B cell (primary cell): ENCODE measurements around the gene GHR. TPM values are rescaled to one million over a fixed set of nuclear protein-coding genes. Genes with fewer than 3 reads are reported as not detected.

Experiments used
- ATAC-seq: fragments of 200-7000 bp; cut with Tn5 transposase; one replicate; pipeline ENCODE4 v1.10.0; 2021; ENCODE audit warnings: low read depth, mild to moderate bottlenecking, moderate number of reproducible peaks, moderate library complexity
- CTCF ChIA-PET: fragments of 350-600 bp; sonication (Branson Sonifier 250); formaldehyde crosslinking; loops from one replicate; lab custom pipeline; 2021; ENCODE audit warnings: antibody characterized with exemption, inconsistent platforms; lab: Charles Lee
- POLR2A ChIA-PET: fragments of 350-600 bp; sonication (Branson Sonifier 250); formaldehyde crosslinking; loops from one replicate; lab custom pipeline; 2021; ENCODE audit warnings: antibody characterized with exemption; lab: Charles Lee
- DNase-seq: peaks from one replicate; pipeline ENCODE4 v3.0.0; 2013
- H2AFZ ChIP-seq: 2 replicates; pipeline ENCODE4 v1.6.1; 2012; ENCODE audit warnings: mild to moderate bottlenecking, low read depth, low read length; ENCODE audit not compliant: insufficient read depth, poor library complexity, severe bottlenecking
- H3K27ac ChIP-seq, 2 donors: 1 replicate in 1 of 2; 2 replicates in 1 of 2; pipeline ENCODE4 v1.5.1; 2012 to 2013; ENCODE audit warnings: low read length in 2 of 2, mild to moderate bottlenecking in 2 of 2, moderate library complexity in 1 of 2
- H3K27me3 ChIP-seq, 4 experiments: fragments of 200-600 bp in 1 of 4; sonication (generic) in 1 of 4; replicated peaks in 1 of 4; 1 replicate in 2 of 4; 2 replicates in 2 of 4; pipeline versions ENCODE4 v1.6.1 to v1.7.0; 2013 to 2016; ENCODE audit warnings: low read length in 3 of 4, mild to moderate bottlenecking in 2 of 4, mixed read lengths in 1 of 4, moderate library complexity in 1 of 4; ENCODE audit not compliant: insufficient read depth in 4 of 4, control insufficient read depth in 3 of 4; ENCODE audit errors: control extremely low read depth in 1 of 4
- H3K36me3 ChIP-seq, 2 experiments: replicated peaks in 1 of 2; 1 replicate in 1 of 2; 2 replicates in 1 of 2; pipeline versions ENCODE4 v1.6.1 to v1.7.1; 2013; ENCODE audit warnings: low read length in 1 of 2; ENCODE audit not compliant: insufficient read depth in 2 of 2, control insufficient read depth in 1 of 2; ENCODE audit errors: control extremely low read depth in 1 of 2, extremely low read depth in 1 of 2
- H3K4me1 ChIP-seq, 2 donors: fragments of 200-600 bp in 1 of 2; sonication (generic) in 1 of 2; 1 replicate in 1 of 2; 2 replicates in 1 of 2; pipeline versions ENCODE4 v1.5.1 to v1.6.1; 2013 to 2017; ENCODE audit warnings: low read length in 2 of 2; ENCODE audit not compliant: control insufficient read depth in 2 of 2, insufficient read depth in 2 of 2
- H3K4me2 ChIP-seq: replicated peaks from 2 replicates; pipeline ENCODE3; 2012; ENCODE audit warnings: mild to moderate bottlenecking, low read depth, low read length; ENCODE audit not compliant: poor library complexity, severe bottlenecking
- H3K4me3 ChIP-seq, 5 experiments: fragments of 200-600 bp in 1 of 5; sonication (generic) in 1 of 5; 1 replicate in 3 of 5; 2 replicates in 2 of 5; pipeline versions ENCODE4 v1.5.1 to v1.7.0; 2011 to 2016; ENCODE audit warnings: low read length in 4 of 5, mild to moderate bottlenecking in 4 of 5, low read depth in 2 of 5, control low read depth in 1 of 5, moderate library complexity in 1 of 5; ENCODE audit not compliant: insufficient read depth in 1 of 5; ENCODE audit errors: control extremely low read depth in 1 of 5, extremely low read depth in 1 of 5
- H3K79me2 ChIP-seq: fragments of 200-600 bp; sonication (generic); one replicate; pipeline ENCODE4 v1.6.0; 2016; ENCODE audit warnings: low read length; ENCODE audit not compliant: control insufficient read depth, insufficient read depth
- H3K9ac ChIP-seq: fragments of 200-600 bp; sonication (generic); 2 replicates; pipeline ENCODE4 v1.6.1; 2017; ENCODE audit warnings: mild to moderate bottlenecking, low read length, moderate library complexity
- H3K9me3 ChIP-seq, 3 donors: one replicate each; pipeline versions ENCODE4 v1.6.1 to v1.7.1; 2013; ENCODE audit warnings: low read length in 2 of 3; ENCODE audit not compliant: control insufficient read depth in 2 of 3, insufficient read depth in 1 of 3; ENCODE audit errors: control extremely low read depth in 1 of 3
- H4K20me1 ChIP-seq: 2 replicates; pipeline ENCODE4 v1.6.0; 2012; ENCODE audit warnings: mild to moderate bottlenecking, low read length; ENCODE audit not compliant: insufficient read depth, control insufficient read depth, poor library complexity, severe bottlenecking
- H3K27ac Mint-ChIP-seq: one replicate; pipeline ENCODE4 v1.8.0; 2021; ENCODE audit warnings: mixed read lengths
- H3K27me3 Mint-ChIP-seq: one replicate; pipeline ENCODE4 v1.8.0; 2021; ENCODE audit warnings: mixed read lengths
- H3K4me1 Mint-ChIP-seq: one replicate; pipeline ENCODE4 v1.8.0; 2021; ENCODE audit warnings: mixed read lengths
- H3K4me3 Mint-ChIP-seq: one replicate; pipeline ENCODE4 v1.8.0; 2021; ENCODE audit warnings: mixed read lengths
- H3K9me3 Mint-ChIP-seq: one replicate; pipeline ENCODE4 v1.8.0; 2022; ENCODE audit warnings: mixed read lengths; ENCODE audit not compliant: insufficient read depth
- CTCF ChIP-seq: fragments of 200-600 bp; IDR thresholded peaks from one replicate; pipeline ENCODE4 v1.8.0; 2022; ENCODE audit warnings: antibody characterized with exemption, mild to moderate bottlenecking
- EZH2 ChIP-seq: IDR thresholded peaks from 2 replicates; pipeline ENCODE4 v1.6.1; 2012; ENCODE audit warnings: borderline replicate concordance, low read depth, mild to moderate bottlenecking, moderate library complexity, low read length; ENCODE audit not compliant: insufficient read depth, poor library complexity, severe bottlenecking
- WGBS: methylation state at CpG from one replicate; pipeline ENCODE4 v1.1.5; 2013; ENCODE audit warnings: missing lambda C conversion rate; ENCODE audit not compliant: insufficient coverage; 5-methylcytosine and 5-hydroxymethylcytosine counted together
- intact Hi-C: fragments of 100-400 bp; cut with micrococcal nuclease; formaldehyde crosslinking; loops from one replicate; pipeline ENCODE4 v1.10.0; 2022
- polyA plus RNA-seq: library from polyadenylated mRNA; depleted of rRNA; stranded (reverse); fragments of >200 nt; gene quantifications from 2 replicates; pipeline ENCODE4 v1.2.3, GENCODE V29; 2012
- total RNA-seq, 2 donors: library from RNA; stranded (reverse); fragments of 120-200 nt in 1 of 2; gene quantifications; 1 replicate in 1 of 2; 2 replicates in 1 of 2; pipeline versions ENCODE4 v1.2.3 to v1.2.4, GENCODE V29; 2013 to 2022

Gene GHR
- total and polyA plus RNA-seq, 2 donors (not counting 1 experiment from before 2014, with no cell fraction given), result not detected

GRCh38 chr5:42498000-42498399 lies 74.8 kb downstream of the GHR start:
- intact Hi-C loops, result no loop called here
- Histone ChIP-seq H3K27me3 (no peaks in the 10 kb centered on the region), H3K9me3 (no peaks in the 10 kb centered on the region), H3K9ac (no peak overlapping the region), H3K4me2 (no peak overlapping the region), H3K4me1 (no peaks in the 10 kb centered on the region), H2AFZ (no peak overlapping the region), H3K36me3 (no peaks in the 10 kb centered on the region), H4K20me1 (no peaks in the 10 kb centered on the region), H3K27ac (no peak overlapping the region), H3K4me3 (no peak overlapping the region), H3K79me2 (no peaks in the 10 kb centered on the region)
- no peak for ATAC-seq
- WGBS, result no CpG with 5 or more reads among the region's 1 CpG
- ChIA-PET POLR2A (no interaction called here), CTCF (no interaction called here)
- H3K27me3 Mint-ChIP-seq, result no peaks in the 10 kb centered on the region
- no peaks in the 10 kb centered on the region for H3K4me1 Mint-ChIP-seq
- H3K27ac Mint-ChIP-seq, result no peak overlapping the region
- no peaks in the 10 kb centered on the region for H3K9me3 Mint-ChIP-seq
- no peak for DNase-seq
- no peak for TF ChIP-seq EZH2
- no peak for TF ChIP-seq CTCF
- H3K4me3 Mint-ChIP-seq, result no peak overlapping the region

GRCh38 chr5:42499016-42499415 lies 75.8 kb downstream of the GHR start:
- Mint-ChIP-seq H3K4me3 (no peak overlapping the region), H3K27me3 (no peaks in the 10 kb centered on the region), H3K27ac (no peak overlapping the region), H3K9me3 (no peaks in the 10 kb centered on the region), H3K4me1 (no peaks in the 10 kb centered on the region)
- Histone ChIP-seq H4K20me1 (no peaks in the 10 kb centered on the region), H3K27me3 (no peaks in the 10 kb centered on the region), H3K4me2 (no peak overlapping the region), H3K4me3 (no peak overlapping the region), H3K27ac (no peak overlapping the region), H3K9ac (no peak overlapping the region), H2AFZ (no peak overlapping the region), H3K9me3 (no peaks in the 10 kb centered on the region), H3K79me2 (no peaks in the 10 kb centered on the region), H3K36me3 (no peaks in the 10 kb centered on the region), H3K4me1 (no peaks in the 10 kb centered on the region)
- DNase-seq (no peak), ATAC-seq (no peak)
- ChIA-PET CTCF (no interaction called here), POLR2A (no interaction called here)
- intact Hi-C loops, result no loop called here
- TF ChIP-seq EZH2, result no peak
- no peak for TF ChIP-seq CTCF
- WGBS, result 59% methylated on average over 2 of the region's 3 CpGs
